KOPT-K1 (cell line): Measurements from ENCODE around the gene FAM90A1.
"Not testable (repeated sequence)": the region's sequence is repeated elsewhere in the genome, so short reads cannot be mapped to it uniquely, and the experiment has no call there.

Experiments used
- H3K27ac ChIP-seq: fragments of 200-600 bp; sonication (generic); 2 replicates; pipeline ENCODE4 v1.5.1; 2016; ENCODE audit warnings: antibody characterized with exemption, mild to moderate bottlenecking, low read depth, low read length; ENCODE audit not compliant: poor library complexity, severe bottlenecking
- H3K36me3 ChIP-seq: fragments of 200-600 bp; sonication (generic); 2 replicates; pipeline ENCODE4 v1.5.1; 2017; ENCODE audit warnings: antibody characterized with exemption, mild to moderate bottlenecking, low read length, moderate library complexity; ENCODE audit not compliant: insufficient read depth
- H3K9me3 ChIP-seq: fragments of 200-600 bp; sonication (generic); 2 replicates; pipeline ENCODE4 v1.5.1; 2017; ENCODE audit warnings: antibody characterized with exemption, low read length, mild to moderate bottlenecking; ENCODE audit not compliant: insufficient read depth, poor library complexity, severe bottlenecking

FAM90A1 gene, protein sequence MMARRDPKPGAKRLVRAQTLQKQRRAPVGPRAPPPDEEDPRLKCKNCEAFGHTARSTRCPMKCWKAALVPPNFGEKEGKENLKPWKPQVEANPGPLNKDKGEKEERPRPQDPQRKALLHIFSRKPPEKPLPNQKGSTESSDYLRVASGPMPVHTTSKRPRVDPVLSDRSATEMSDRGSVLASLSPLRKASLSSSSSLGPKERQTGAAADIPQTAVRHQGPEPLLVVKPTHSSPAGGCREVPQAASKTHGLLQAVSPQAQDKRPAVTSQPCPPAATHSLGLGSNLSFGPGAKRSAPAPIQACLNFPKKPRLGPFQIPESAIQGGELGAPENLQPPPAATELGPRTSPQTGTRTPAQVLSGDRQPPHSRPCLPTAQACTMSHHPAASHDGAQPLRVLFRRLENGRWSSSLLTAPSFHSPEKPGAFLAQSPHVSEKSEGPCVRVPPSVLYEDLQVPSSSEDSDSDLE

GRCh38 chr12:8226992-8227731 lies at the start of gene FAM90A1:
Gene FAM90A1, minus strand, starts transcription at chr12:8227618. Its CDS starts 2,786 bp downstream, at chr12:8224832.
- not testable (repeated sequence) for H3K36me3 ChIP-seq, H3K9me3 ChIP-seq, H3K27ac ChIP-seq

DNA sequence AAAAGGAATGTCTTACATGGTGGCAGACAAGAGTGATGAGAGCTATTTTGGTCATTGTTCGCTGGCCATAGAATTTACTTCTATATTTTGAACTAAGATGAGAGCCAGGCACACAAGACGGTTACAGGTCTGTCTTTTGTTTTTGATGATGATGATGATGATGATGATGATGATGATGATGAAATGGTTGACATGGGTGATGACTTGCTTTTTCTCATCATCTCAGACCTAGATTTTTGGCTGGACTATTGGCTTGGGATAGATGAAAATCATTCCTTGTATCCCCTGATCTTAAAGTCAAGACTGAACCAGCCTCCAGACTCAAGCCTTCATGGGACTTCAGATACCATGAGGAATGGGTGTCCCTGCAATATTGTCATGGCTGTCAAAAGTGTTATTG lies 49.0 kb upstream of the FAM90A1 start:
- not testable (repeated sequence) for H3K9me3 ChIP-seq, H3K27ac ChIP-seq, H3K36me3 ChIP-seq

- H3K36me3 ChIP-seq, H3K27ac ChIP-seq: not testable (repeated sequence)
Measured at GRCh38 chr12:8266706-8267105, 39.3 kb upstream of the FAM90A1 start.

GRCh38 chr12:8264236-8264635 lies 36.8 kb upstream of the FAM90A1 start:
- not testable (repeated sequence) for H3K36me3 ChIP-seq, H3K27ac ChIP-seq, H3K9me3 ChIP-seq

More at GRCh38 chr12:8266706-8267105, 39.3 kb upstream of the FAM90A1 start:
- not testable (repeated sequence) for H3K9me3 ChIP-seq

- not testable (repeated sequence) for H3K27ac ChIP-seq, H3K9me3 ChIP-seq, H3K36me3 ChIP-seq
Measured at GRCh38 chr12:8261111-8261554, 33.7 kb upstream of the FAM90A1 start.

DNA sequence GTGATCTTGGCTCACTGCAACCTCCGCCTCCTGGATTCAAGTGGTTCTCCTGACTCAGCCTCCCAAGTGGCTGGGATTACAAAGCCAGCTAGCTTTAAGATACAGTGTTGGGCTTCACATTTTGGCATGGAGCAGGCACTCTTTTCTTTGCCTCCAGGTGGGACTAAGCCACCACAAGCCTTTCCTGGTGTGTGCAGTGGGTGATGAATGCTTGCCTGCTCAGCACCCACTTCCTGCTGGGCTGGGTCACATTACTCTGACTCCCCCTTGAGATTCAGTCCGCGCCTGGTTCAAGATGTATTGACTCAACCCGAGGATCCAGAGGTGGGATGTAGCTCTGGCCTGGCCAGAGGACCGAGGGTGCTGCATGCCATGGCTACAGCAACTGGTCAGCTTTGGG lies 28.9 kb upstream of the FAM90A1 start:
- not testable (repeated sequence) for H3K36me3 ChIP-seq, H3K27ac ChIP-seq, H3K9me3 ChIP-seq

GRCh38 chr12:8254705-8255104 lies 27.3 kb upstream of the FAM90A1 start:
- not testable (repeated sequence) for H3K36me3 ChIP-seq, H3K27ac ChIP-seq, H3K9me3 ChIP-seq

- not testable (repeated sequence) for H3K36me3 ChIP-seq, H3K27ac ChIP-seq, H3K9me3 ChIP-seq
Measured at GRCh38 chr12:8252056-8252818, 24.8 kb upstream of the FAM90A1 start.

DNA sequence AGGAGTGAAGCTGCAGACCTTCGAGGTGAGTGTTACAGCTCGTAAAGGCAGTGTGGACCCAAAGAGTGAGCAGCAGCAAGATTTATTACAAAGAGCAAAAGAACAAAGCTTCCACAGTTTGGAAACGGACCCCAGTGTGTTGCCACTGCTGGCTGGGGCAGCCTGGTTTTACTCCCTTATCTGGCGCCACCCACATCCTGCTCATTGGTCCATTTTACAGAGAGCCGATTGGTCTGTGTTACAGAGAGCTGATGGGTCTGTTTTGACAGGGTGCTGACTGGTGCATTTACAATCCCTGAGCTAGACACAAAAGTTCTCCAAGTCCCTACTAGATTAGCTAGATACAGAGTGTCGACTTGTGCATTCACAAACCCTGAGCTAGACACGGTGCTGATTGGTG lies 24.2 kb upstream of the FAM90A1 start:
- H3K36me3 ChIP-seq, H3K9me3 ChIP-seq, H3K27ac ChIP-seq: not testable (repeated sequence)

DNA sequence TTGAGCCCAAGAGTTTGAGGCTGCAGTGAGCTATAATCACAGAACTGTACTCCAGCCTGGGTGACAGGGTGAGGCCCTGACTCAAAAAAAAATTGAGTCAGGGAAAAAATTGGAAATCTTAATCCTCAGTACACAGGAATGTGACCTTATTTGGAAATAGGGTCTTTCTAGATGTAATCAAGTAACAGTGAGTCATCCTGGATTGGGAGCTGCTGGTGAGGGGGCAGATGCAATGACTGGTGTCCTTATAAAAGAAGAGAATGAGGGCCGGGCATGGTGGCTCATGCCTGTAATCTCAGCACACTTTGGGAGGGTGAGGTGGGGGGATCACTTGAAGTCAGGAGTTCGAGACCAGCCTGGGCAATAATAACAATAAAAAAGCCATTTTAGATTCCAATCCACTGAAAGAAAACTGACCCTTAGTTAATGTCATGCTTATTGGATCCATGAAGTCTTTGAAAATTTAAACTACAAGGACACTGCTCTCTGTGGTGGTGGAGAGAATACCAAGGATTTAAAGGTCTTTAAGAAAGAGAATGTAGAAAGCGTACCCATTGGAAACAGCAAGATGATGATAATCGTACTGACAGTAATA lies 19.6 kb upstream of the FAM90A1 start:
- not testable (repeated sequence) for H3K27ac ChIP-seq

DNA sequence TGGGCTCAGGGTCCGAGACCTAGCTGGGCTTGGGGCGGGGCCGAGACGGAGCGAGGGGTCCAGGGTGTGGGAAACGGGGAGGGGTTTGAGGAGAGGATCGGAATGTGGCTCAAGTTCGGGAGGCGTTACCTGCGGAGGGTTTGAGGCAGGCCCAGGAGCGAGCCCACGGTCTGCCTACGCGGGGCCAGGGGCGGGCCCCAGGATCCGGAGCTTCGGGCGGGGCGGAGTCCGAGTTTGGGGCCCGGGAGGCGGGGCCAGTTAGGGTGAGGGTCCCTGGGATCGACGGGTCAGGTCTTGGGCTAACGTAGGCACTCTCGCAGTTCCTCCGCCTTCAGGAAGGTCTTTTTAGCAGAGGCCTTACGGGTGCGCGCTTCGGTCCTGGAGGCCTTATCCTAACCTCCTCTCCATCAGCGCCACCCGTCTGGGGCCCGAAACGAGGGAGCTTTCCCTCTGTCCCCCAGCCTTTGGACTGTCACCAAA lies 16.3 kb upstream of the FAM90A1 start:
- peak overlapping the region; percentile 53 for H3K27ac ChIP-seq
- H3K9me3 ChIP-seq, H3K36me3 ChIP-seq: not testable (repeated sequence)

More for the DNA sequence above, 19.6 kb upstream of the FAM90A1 start:
- not testable (repeated sequence) for H3K36me3 ChIP-seq, H3K9me3 ChIP-seq

DNA sequence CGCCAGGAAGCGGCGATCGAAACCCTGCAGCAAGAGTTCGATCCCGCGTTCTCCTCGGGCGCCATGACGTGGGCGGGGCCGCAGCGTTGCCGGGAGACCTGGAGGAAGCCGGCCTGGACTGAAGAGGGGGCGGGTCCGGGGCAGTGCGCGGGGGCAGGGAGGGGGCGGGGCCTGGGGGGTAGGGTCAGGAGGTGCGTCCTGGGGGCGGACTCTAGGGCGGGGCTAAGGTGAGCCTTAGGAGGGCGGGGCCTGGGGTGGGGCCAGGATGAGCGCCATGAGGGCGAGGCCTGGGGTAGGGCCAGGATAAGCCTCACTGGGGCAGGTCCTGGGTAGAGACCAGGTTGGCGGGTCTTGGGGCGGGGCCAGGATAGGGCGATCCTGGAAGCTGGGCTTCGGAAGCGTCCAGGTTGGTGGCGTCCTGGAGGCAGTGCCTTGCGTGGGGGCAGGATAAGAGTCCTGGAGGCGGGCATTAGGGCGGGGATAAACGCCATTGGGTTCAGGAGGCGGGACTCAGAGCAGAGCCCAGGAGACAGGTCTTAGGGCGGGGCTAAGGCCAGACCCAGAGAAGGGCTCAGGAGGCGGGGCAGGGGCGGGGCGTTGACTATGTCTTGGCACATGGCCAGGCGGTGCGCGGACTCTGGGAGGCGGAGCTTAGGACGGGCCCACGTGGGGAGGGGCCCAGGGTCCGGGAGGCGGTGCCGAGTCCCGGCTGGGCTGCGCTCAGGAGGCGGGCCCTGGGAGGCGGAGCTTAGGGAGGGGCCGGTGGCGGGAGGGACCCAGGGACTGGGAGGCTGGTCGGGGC lies 15.7 kb upstream of the FAM90A1 start:
- peak overlapping the region; percentile 53 for H3K27ac ChIP-seq
- H3K36me3 ChIP-seq, H3K9me3 ChIP-seq: not testable (repeated sequence)

- H3K9me3 ChIP-seq, H3K36me3 ChIP-seq: not testable (repeated sequence)
- peak overlapping the region; percentile 34 for H3K27ac ChIP-seq
Measured at GRCh38 chr12:8242622-8242879, 15.1 kb upstream of the FAM90A1 start.

DNA sequence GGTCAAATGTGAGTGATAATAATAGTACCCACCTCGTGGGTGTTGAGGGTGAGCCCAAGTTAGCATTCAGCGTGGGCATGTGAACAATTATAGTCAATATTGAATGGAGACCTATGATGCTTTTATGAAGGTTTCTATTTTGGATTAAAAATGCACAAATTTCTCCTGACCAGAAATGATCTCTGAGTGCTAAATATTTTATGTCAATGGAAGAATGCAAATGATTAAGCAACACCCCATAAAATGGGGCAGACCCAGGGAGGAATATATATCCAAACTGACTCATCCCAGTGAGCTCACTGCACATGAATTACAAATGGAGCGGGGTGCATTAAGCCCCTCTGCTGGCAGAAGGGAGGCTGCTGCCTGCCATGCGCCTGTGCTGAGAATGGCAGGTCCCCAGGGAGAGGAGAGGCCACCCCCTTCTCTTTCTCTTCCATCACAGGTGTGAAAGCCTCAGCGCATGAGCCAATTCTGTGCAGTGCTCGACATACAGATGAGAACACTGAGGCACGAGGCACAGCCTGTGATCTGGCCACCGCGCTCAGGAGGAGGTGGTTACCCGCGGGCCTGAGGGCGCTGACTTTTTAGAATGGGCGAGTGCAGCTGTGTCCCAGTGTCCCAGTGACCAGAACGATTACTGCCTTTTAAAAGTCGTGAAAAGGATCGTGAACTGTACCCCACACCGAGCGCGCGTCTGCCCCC lies 14.7 kb upstream of the FAM90A1 start:
- H3K9me3 ChIP-seq, H3K36me3 ChIP-seq: not testable (repeated sequence)
- H3K27ac ChIP-seq: peak overlapping the region; percentile 34
